Hepatocyte (in vitro differentiated cells): Measurements from ENCODE around the gene IMMP2L. TPM values are rescaled to one million over a fixed set of nuclear protein-coding genes. Genes with fewer than 3 reads are reported as not detected.

Experiments used
- DNase-seq: peaks from one replicate; pipeline ENCODE4 v3.0.0-alpha.2; 2016; ENCODE audit warnings: low spot score
- H2AFZ ChIP-seq: fragments of 200-600 bp; sonication (generic); 2 replicates; pipeline ENCODE4 v1.6.0; 2016; ENCODE audit warnings: antibody characterized with exemption, mild to moderate bottlenecking
- H3K27ac ChIP-seq: fragments of 200-600 bp; sonication (generic); 2 replicates; pipeline ENCODE4 v1.5.1; 2016; ENCODE audit warnings: mild to moderate bottlenecking
- H3K27me3 ChIP-seq: fragments of 200-600 bp; sonication (generic); 2 replicates; pipeline ENCODE4 v1.6.1; 2016
- H3K36me3 ChIP-seq: fragments of 200-600 bp; sonication (generic); replicated peaks from 2 replicates; pipeline ENCODE4 v1.5.1; 2016; ENCODE audit warnings: low read depth; ENCODE audit not compliant: insufficient read depth
- H3K4me1 ChIP-seq: fragments of 200-600 bp; sonication (generic); 2 replicates; pipeline ENCODE4 v1.5.1; 2016; ENCODE audit warnings: mild to moderate bottlenecking, moderate library complexity; ENCODE audit not compliant: insufficient read depth
- H3K4me2 ChIP-seq: fragments of 200-600 bp; sonication (generic); 2 replicates; pipeline ENCODE4 v1.6.0; 2016
- H3K4me3 ChIP-seq: fragments of 200-600 bp; sonication (generic); 2 replicates; pipeline ENCODE4 v1.5.1; 2016; ENCODE audit warnings: mild to moderate bottlenecking
- H3K79me2 ChIP-seq: fragments of 200-600 bp; sonication (generic); 2 replicates; pipeline ENCODE4 v1.6.0; 2017; ENCODE audit warnings: mild to moderate bottlenecking
- H3K9me2 ChIP-seq: fragments of 200-600 bp; sonication (generic); replicated peaks from 2 replicates; pipeline ENCODE4 v1.6.0; 2017; ENCODE audit warnings: mild to moderate bottlenecking; ENCODE audit not compliant: insufficient read depth
- H3K9me3 ChIP-seq: fragments of 200-600 bp; sonication (generic); 2 replicates; pipeline ENCODE4 v1.5.1; 2016; ENCODE audit warnings: low read depth, mild to moderate bottlenecking
- H4K20me1 ChIP-seq: fragments of 200-600 bp; sonication (generic); 2 replicates; pipeline ENCODE4 v1.6.0; 2016; ENCODE audit warnings: mild to moderate bottlenecking; ENCODE audit not compliant: insufficient read depth, poor library complexity, severe bottlenecking
- EZH2 ChIP-seq: fragments of 200-600 bp; sonication (generic); IDR thresholded peaks from 2 replicates; pipeline ENCODE4 v1.6.1; 2016; ENCODE audit warnings: antibody characterized with exemption, mild to moderate bottlenecking, borderline replicate concordance
- EZH2phosphoT487 ChIP-seq: fragments of 200-600 bp; sonication (generic); IDR thresholded peaks from one replicate; pipeline ENCODE4 v1.6.1; 2018; ENCODE audit warnings: antibody characterized with exemption, mild to moderate bottlenecking, low read depth, moderate library complexity; ENCODE audit not compliant: unreplicated experiment, severe bottlenecking
- WGBS: methylation state at CpG from one replicate; pipeline ENCODE4 v1.1.6; 2016; ENCODE audit warnings: low lambda C conversion rate; ENCODE audit errors: missing lambda C conversion rate; 5-methylcytosine and 5-hydroxymethylcytosine counted together
- polyA plus RNA-seq: library from polyadenylated mRNA; unstranded; fragments of >200 nt; fragmentation: Nextera tagmentation; extraction: Ambion mirVana; gene quantifications from 2 replicates; pipeline ENCODE4 v1.2.1, GENCODE V29; 2016
- total RNA-seq: library from RNA; depleted of rRNA; stranded (reverse); fragments of >200 nt; gene quantifications from 2 replicates; pipeline ENCODE4 v1.2.3, GENCODE V29; 2014
- TF ChIP-seq, protein P1 (sequence below): fragments of 200-600 bp; sonication (generic); IDR thresholded peaks from 2 replicates; pipeline ENCODE4 v1.5.1; 2016; ENCODE audit warnings: antibody characterized with exemption, mild to moderate bottlenecking; ENCODE audit not compliant: poor library complexity

Gene IMMP2L
- total and polyA plus RNA-seq, 2 experiments from 2014 or later: 13.3 to 17.6 TPM

DNA sequence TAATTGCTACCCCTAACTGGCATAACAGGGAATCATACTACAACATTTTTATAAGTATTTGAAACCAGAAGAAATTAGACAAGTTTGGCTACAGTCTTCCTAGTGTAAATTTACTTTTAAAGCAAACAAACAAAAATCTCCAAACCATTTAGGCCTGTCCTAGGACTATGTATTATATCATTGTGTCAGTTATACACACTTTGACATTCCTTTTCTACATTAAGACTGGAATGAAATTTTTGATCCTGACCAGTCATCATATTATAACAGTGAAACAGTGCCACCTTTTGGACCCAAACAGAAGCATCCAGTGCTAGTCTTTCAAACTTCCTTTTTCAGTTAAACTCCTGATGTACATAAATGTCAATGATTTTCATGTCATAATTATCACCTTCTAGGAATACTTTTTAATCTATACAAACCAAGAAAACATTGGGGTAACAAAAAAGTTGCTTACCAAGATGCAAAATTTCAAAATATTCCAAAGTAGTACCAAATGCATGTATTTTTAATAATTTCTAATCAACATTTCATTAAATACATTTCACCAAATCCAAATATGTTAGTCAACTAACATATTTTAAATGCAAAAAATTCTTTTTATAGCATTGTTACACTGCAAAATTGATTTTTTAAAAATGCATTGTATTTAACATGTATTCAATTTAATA, 75.7 kb downstream of the IMMP2L start:
- no peaks in the 10 kb centered on the region for H3K27me3 ChIP-seq
- no peaks in the 10 kb centered on the region for H3K9me3 ChIP-seq
- H3K9me2 ChIP-seq: no peaks in the 10 kb centered on the region
- H3K79me2 ChIP-seq: no peaks in the 10 kb centered on the region
- no peaks in the 10 kb centered on the region for H4K20me1 ChIP-seq
- H3K4me2 ChIP-seq: no peak overlapping the region
- no peak overlapping the region for H2AFZ ChIP-seq
- no peaks in the 10 kb centered on the region for H3K36me3 ChIP-seq
- H3K4me1 ChIP-seq: no peaks in the 10 kb centered on the region
- no peak overlapping the region for H3K4me3 ChIP-seq
- H3K27ac ChIP-seq: no peak overlapping the region
- DNase-seq: peak; percentile 65
- TF ChIP-seq, protein P1, sequence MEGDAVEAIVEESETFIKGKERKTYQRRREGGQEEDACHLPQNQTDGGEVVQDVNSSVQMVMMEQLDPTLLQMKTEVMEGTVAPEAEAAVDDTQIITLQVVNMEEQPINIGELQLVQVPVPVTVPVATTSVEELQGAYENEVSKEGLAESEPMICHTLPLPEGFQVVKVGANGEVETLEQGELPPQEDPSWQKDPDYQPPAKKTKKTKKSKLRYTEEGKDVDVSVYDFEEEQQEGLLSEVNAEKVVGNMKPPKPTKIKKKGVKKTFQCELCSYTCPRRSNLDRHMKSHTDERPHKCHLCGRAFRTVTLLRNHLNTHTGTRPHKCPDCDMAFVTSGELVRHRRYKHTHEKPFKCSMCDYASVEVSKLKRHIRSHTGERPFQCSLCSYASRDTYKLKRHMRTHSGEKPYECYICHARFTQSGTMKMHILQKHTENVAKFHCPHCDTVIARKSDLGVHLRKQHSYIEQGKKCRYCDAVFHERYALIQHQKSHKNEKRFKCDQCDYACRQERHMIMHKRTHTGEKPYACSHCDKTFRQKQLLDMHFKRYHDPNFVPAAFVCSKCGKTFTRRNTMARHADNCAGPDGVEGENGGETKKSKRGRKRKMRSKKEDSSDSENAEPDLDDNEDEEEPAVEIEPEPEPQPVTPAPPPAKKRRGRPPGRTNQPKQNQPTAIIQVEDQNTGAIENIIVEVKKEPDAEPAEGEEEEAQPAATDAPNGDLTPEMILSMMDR: peak; percentile 90
- no peak for TF ChIP-seq EZH2phosphoT487

DNA sequence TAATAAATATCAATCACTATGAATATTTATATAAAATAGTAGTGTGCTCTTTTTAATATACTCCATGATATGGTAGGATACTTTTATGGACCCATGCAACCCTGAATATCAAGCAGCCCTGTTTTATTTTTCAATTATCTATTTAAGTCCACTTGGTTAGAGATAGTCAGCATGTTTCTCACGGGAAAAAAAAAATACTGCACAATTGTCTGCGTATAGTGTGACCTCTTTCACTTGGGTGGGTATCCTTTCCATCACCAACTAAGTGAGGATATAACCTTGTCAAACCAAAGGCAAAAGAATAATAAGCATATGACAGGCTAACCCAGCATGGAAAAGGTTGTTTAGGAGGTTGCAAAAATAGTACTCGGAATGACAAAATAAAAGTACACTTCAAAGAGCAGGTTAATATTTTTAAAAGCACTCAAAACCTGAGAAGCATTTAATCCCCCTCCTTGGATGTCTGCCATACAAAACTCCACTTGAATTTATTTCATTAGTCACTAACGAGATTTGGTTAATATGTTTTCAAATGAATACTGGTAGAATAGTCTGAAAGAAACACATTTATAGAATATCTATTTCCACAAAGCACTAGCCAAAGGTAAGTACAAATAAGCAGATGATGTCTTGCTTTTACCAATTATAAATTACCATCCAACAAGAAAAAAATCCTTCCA, 76.5 kb downstream of the IMMP2L start:
- Histone ChIP-seq H3K4me3 (no peak overlapping the region), H3K9me3 (no peaks in the 10 kb centered on the region), H2AFZ (no peak overlapping the region), H4K20me1 (no peaks in the 10 kb centered on the region), H3K4me1 (no peaks in the 10 kb centered on the region), H3K4me2 (no peak overlapping the region), H3K27ac (no peak overlapping the region), H3K79me2 (no peaks in the 10 kb centered on the region), H3K27me3 (no peaks in the 10 kb centered on the region), H3K9me2 (no peaks in the 10 kb centered on the region), H3K36me3 (no peaks in the 10 kb centered on the region)
- no peak for DNase-seq
- no peak for TF ChIP-seq EZH2phosphoT487
- TF ChIP-seq EZH2: no peak
- TF ChIP-seq, protein P1: no peak
- WGBS: 86% methylated on average over 4 of the region's 4 CpGs

DNA sequence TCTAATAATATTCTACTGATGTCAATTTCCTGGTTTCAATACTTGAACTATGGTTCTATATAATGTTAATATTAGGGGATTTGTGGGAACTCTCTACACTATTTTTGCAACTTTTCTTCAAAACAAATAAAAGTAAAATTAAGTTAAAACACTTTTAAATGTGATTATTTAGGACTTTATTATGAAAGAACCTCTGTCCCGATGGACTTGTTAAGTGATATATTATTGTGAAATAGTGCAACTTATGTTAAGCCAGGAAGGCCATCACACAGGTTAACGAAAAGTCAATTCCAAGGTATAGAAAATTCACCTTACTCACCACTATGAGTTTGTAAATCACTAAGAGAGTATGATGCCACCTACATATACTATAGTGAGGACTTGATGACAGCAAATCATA, 79.2 kb downstream of the IMMP2L start:
- DNase-seq: no peak
- no peaks in the 10 kb centered on the region for H3K9me3 ChIP-seq
- no peak overlapping the region for H3K4me3 ChIP-seq
- H4K20me1 ChIP-seq: no peaks in the 10 kb centered on the region
- no peaks in the 10 kb centered on the region for H3K79me2 ChIP-seq
- H3K27ac ChIP-seq: no peak overlapping the region
- H2AFZ ChIP-seq: no peak overlapping the region
- H3K36me3 ChIP-seq: no peaks in the 10 kb centered on the region
- TF ChIP-seq EZH2 (no peak), EZH2phosphoT487 (no peak)
- TF ChIP-seq, protein P1: no peak
- H3K4me1 ChIP-seq: no peaks in the 10 kb centered on the region
- no peaks in the 10 kb centered on the region for H3K27me3 ChIP-seq
- WGBS: 93% methylated on average over 2 of the region's 2 CpGs
- H3K9me2 ChIP-seq: no peaks in the 10 kb centered on the region
- H3K4me2 ChIP-seq: no peak overlapping the region
